HFFc6 (cell line): Measurements from ENCODE around the gene COPS6. TPM values are rescaled to one million over a fixed set of nuclear protein-coding genes. Genes with fewer than 3 reads are reported as not detected.

Experiments used
- DNase-seq: peaks from one replicate; pipeline ENCODE4 v3.0.0-alpha.2; 2018
- H3K27ac Mint-ChIP-seq: 2 replicates; pipeline ENCODE4 v1.8.0; 2020; ENCODE audit warnings: mild to moderate bottlenecking, mixed read lengths
- H3K27me3 Mint-ChIP-seq: 2 replicates; pipeline ENCODE4 v1.8.0; 2021; ENCODE audit warnings: mild to moderate bottlenecking, moderate library complexity, mixed read lengths; ENCODE audit not compliant: insufficient read depth
- H3K36me3 Mint-ChIP-seq: 2 replicates; pipeline ENCODE4 v1.8.0; 2021; ENCODE audit warnings: low read depth, mixed read lengths
- H3K4me1 Mint-ChIP-seq: 2 replicates; pipeline ENCODE4 v1.8.0; 2020; ENCODE audit warnings: low read depth, mixed read lengths
- H3K4me3 Mint-ChIP-seq: 2 replicates; pipeline ENCODE4 v1.8.0; 2020; ENCODE audit warnings: mild to moderate bottlenecking, moderate library complexity, mixed read lengths
- H3K9me3 Mint-ChIP-seq: 2 replicates; pipeline ENCODE4 v1.8.0; 2020; ENCODE audit warnings: mild to moderate bottlenecking, mixed read lengths
- CTCF ChIP-seq: fragments of 200-600 bp; sonication (generic); IDR thresholded peaks from 2 replicates; pipeline ENCODE4 v1.5.0; 2021; ENCODE audit warnings: antibody characterized with exemption, mild to moderate bottlenecking
- total RNA-seq, 6 experiments: library from RNA; stranded (reverse); fragmentation: NEBNext Ultra II Directional; extraction: Animal tissue kit (Norgen Biotek cat#: 25700); gene quantifications; 2 replicates in 1 of 6; 3 replicates in 5 of 6; pipeline ENCODE4 v1.2.3, GENCODE V29; 2021

COPS6 gene
- total RNA-seq, 6 experiments from 2014 or later, result 253 to 334 (median 302) TPM

DNA sequence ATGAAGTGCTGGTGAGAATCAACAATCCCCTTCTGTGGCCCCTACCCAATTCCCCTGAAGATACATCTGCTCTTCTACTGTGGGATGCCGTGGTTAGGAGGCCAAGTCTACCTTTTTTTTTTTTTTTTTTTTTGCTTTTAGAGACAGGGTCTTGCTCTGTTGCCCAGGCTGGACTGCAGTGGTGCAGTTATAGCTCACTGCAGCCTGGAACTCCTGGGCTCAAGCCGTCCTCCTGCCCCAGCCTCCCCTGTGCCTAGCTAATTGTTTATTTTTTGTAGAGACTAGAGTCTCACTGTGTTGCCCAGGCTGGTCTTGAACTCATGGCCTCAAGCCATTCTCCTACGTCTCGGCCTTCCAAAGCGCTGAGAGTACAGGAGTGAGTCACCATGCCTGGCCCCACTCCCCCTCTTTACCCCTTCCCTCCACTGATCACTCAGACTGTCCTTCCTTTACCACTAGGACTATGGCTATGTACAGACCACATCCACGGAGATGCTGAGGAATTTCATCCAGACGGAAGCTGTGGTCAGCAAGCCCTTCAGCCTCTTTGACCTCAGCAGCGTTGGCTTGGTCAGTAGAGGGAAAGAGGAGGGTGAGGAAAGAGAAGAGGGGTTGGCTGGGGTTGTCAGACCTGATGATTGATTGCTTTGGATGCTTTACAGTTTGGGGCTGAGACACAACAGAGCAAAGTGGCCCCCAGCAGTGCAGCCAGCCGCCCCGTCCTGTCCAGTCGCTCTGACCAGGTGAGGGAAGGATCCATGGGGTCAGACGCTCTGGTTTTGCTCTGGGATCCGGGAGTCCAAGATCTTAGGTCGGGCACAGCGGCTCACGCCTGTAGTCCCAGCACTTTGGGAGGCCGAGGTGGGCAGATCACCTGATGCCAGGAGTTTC, 14.4 kb downstream of the COPS6 start:
- no peaks in the 10 kb centered on the region for H3K9me3 Mint-ChIP-seq
- peak overlapping the region; percentile 91 for H3K27ac Mint-ChIP-seq
- H3K27me3 Mint-ChIP-seq, result peaks cover 2% of the 10 kb centered on the region; the same call in 1 of the 2 replicates
- no peak for TF ChIP-seq CTCF
- DNase-seq, result peak; percentile 93
- peak overlapping the region; percentile 90 for H3K4me3 Mint-ChIP-seq
- peaks cover 40% of the 10 kb centered on the region for H3K4me1 Mint-ChIP-seq
- peaks cover 39% of the 10 kb centered on the region for H3K36me3 Mint-ChIP-seq

DNA sequence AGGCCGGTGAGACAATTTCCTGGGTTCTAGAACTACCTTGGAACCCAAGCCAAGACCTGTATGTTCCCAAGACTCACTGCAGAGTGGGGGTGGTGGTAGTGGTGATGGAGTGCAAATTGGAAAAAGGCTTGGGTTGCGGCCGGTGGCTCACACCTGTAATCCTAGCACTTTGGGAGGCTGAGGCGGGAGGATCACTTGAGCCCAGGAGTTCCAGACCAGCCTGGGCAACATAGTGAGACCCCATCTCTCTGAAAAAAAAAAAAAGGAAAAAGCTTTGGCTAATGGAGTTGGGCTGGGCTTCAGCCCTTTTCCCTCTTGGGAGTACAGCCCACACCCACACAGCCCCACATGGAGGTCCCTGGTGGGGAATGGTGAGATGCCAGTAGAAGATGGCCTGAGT, 16.8 kb downstream of the COPS6 start:
- DNase-seq, result no peak
- H3K27me3 Mint-ChIP-seq, result peaks cover 2% of the 10 kb centered on the region; the same call in 1 of the 2 replicates
- H3K36me3 Mint-ChIP-seq, result peaks cover 25% of the 10 kb centered on the region
- TF ChIP-seq CTCF, result no peak
- H3K4me3 Mint-ChIP-seq, result no peak overlapping the region
- H3K9me3 Mint-ChIP-seq, result no peaks in the 10 kb centered on the region
- peaks cover 20% of the 10 kb centered on the region for H3K4me1 Mint-ChIP-seq
- no peak overlapping the region for H3K27ac Mint-ChIP-seq

DNA sequence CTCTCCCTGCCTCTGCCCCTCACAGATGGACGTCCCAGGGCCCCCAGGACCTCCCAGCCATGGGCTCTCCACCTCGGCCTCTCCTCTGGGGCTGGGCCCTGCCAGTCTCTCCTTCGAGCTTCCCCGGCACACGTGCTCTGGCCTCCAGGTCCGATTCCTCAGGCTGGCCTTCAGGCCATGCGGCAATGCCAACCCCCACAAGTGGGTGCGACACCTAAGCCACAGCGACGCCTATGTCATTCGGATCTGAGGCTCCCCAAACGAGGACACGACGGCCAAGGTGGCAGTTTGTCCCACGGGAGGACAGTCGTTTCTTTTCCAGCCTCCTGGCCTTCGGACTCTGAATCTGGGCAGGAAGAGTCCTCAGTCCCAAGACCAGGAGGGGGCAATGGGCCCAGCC, 17.9 kb downstream of the COPS6 start:
- Mint-ChIP-seq H3K4me3 (no peak overlapping the region), H3K9me3 (no peaks in the 10 kb centered on the region), H3K27ac (no peak overlapping the region), H3K36me3 (peaks cover 33% of the 10 kb centered on the region), H3K27me3 (no peaks in the 10 kb centered on the region), H3K4me1 (peaks cover 20% of the 10 kb centered on the region)
- DNase-seq, result no peak
- no peak for TF ChIP-seq CTCF

DNA sequence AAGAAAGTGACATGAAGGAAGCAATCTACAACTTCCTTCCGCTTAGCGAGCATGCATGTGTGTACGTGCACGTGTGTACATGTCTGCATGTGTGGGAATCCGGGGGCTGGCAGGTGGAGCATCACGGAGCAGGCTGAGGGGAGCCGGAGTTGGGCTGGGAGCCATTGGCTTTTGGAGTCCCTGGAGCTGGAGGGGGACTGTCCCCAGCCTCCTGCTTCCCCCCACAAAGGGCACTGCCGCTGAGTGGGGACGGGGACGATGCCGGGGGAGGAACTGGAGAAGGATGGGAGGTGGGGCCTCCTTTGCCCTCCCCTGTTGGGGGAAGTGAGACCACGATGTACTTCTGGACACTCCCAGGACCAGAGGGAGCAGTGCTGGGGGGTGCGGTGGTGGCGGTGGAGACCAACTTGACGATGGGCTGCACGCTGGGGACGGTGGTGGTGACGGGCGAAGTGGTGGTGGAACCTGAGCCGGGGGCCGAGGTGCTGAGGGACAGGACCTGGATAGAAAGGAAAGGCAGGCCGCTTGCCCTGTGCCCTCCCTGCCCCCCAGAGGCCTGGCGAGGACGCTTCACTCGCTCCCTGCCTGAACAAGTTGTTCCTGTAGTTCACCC, 18.5 kb downstream of the COPS6 start:
- DNase-seq, result no peak
- H3K9me3 Mint-ChIP-seq, result no peaks in the 10 kb centered on the region
- peaks cover 20% of the 10 kb centered on the region for H3K4me1 Mint-ChIP-seq
- no peaks in the 10 kb centered on the region for H3K27me3 Mint-ChIP-seq
- H3K27ac Mint-ChIP-seq, result no peak overlapping the region
- peaks cover 33% of the 10 kb centered on the region for H3K36me3 Mint-ChIP-seq
- TF ChIP-seq CTCF, result no peak
- H3K4me3 Mint-ChIP-seq, result no peak overlapping the region

DNA sequence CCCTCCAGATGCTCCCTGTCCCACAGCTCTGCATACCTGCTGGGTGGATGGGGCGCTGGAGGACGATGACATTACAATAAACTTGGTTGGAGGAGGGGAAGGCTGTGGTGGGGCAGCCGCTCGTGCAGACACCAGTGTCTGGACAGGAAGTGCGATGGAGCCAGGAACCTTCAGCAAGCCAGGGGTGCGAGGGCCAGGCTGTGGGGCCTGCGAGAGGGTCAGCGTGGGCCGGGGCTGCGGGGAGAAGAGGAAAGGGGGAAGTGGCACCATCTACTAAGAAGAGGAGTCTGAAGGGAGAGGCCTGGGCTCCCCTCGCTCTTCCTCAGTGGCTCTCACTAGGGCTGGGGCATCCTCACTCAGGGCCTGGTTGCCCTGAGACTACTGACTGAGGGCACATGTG, 19.1 kb downstream of the COPS6 start:
- no peak overlapping the region for H3K27ac Mint-ChIP-seq
- no peaks in the 10 kb centered on the region for H3K9me3 Mint-ChIP-seq
- no peak for TF ChIP-seq CTCF
- no peak for DNase-seq
- H3K27me3 Mint-ChIP-seq, result no peaks in the 10 kb centered on the region
- H3K4me3 Mint-ChIP-seq, result no peak overlapping the region
- H3K4me1 Mint-ChIP-seq, result peaks cover 13% of the 10 kb centered on the region
- peaks cover 32% of the 10 kb centered on the region for H3K36me3 Mint-ChIP-seq
